Osteoblast (primary cell): ENCODE results near the gene CPLANE2. TPM values are rescaled to one million over a fixed set of nuclear protein-coding genes. Genes with fewer than 3 reads are reported as not detected.

Experiments
- DNase-seq: peaks from one replicate; pipeline ENCODE4 v3.0.0; 2011; ENCODE audit warnings: low spot score, mixed read lengths; ENCODE audit not compliant: insufficient read length; ENCODE audit errors: missing footprints
- H2AFZ ChIP-seq: 2 replicates; pipeline ENCODE4 v1.6.0; 2011; ENCODE audit warnings: mild to moderate bottlenecking, low read length
- H3K27ac ChIP-seq: 2 replicates; pipeline ENCODE4 v1.5.1; 2011; ENCODE audit warnings: mild to moderate bottlenecking, low read depth, low read length, moderate library complexity
- H3K27me3 ChIP-seq: 2 replicates; pipeline ENCODE4 v1.6.0; 2012; ENCODE audit warnings: mild to moderate bottlenecking, control low read depth, inconsistent platforms, low read length, moderate library complexity; ENCODE audit not compliant: insufficient read depth
- H3K36me3 ChIP-seq: 2 replicates; pipeline ENCODE4 v1.5.1; 2011; ENCODE audit warnings: mild to moderate bottlenecking, low read length, control low read depth, moderate library complexity; ENCODE audit not compliant: insufficient read depth
- H3K4me1 ChIP-seq: 2 replicates; pipeline ENCODE4 v1.5.1; 2011; ENCODE audit warnings: mild to moderate bottlenecking, low read length, control low read depth, moderate library complexity; ENCODE audit not compliant: insufficient read depth
- H3K4me2 ChIP-seq: 2 replicates; pipeline ENCODE4 v1.6.0; 2011; ENCODE audit warnings: mild to moderate bottlenecking, low read length; ENCODE audit not compliant: insufficient read depth
- H3K4me3 ChIP-seq: fragments of 200-600 bp; sonication (generic); 3 replicates; pipeline ENCODE4 v1.5.1; 2012; ENCODE audit warnings: mild to moderate bottlenecking, low read length, inconsistent platforms; ENCODE audit not compliant: insufficient read depth
- H3K79me2 ChIP-seq: 2 replicates; pipeline ENCODE4 v1.6.0; 2012; ENCODE audit warnings: mild to moderate bottlenecking, low read length, control low read depth, inconsistent platforms; ENCODE audit not compliant: insufficient read depth
- H3K9me3 ChIP-seq: 2 replicates; pipeline ENCODE4 v1.5.1; 2011; ENCODE audit warnings: low read depth, low read length, control low read depth
- H4K20me1 ChIP-seq: 2 replicates; pipeline ENCODE4 v1.6.0; 2012; ENCODE audit warnings: mild to moderate bottlenecking, low read length, control low read depth; ENCODE audit not compliant: insufficient read depth
- total RNA-seq: library from RNA; depleted of rRNA; stranded (reverse); fragments of >200 nt; gene quantifications from 2 replicates; pipeline ENCODE4 v1.2.3, GENCODE V29; 2012
- TF ChIP-seq, protein P1 (sequence below): IDR thresholded peaks from 2 replicates; pipeline ENCODE4 v1.5.1; 2011; ENCODE audit warnings: mild to moderate bottlenecking, low read depth, low read length, moderate library complexity; ENCODE audit errors: extremely low read depth

The CPLANE2 gene
- total RNA-seq, 1 donor = 14.1 TPM

DNA sequence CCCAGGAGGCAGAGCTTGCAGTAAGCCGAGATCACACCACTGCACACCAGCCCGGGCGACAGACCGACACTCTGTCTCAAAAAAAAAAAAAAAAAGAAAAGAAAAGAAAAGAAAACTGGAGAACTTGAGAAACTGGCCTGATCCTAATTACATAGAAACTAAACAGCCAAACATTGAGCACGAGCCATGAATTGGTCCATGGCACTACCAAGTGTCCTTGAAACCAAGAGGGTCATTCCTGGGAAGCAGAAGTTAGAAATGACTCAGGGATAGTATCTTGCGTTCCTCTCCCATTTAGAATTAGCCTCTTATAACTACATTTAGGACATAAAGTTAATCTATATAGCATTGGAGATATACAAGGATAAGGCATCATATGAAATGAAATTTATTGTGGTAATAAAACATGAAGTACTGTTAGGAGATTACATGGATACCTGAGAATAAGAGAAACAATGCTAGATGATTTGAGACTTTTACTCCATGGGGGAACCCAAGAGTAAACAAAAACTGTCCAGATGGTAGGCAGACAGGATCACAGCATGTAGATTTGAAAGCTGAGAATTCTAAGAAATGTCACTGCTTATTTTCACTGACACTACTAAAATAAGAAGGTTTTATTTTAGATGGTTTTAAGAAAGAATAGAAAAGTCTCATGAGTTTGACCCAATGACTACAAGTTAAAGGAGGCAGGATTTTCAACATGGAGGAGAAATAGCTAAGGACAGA is 39.5 kb upstream of the CPLANE2 start:
- Histone ChIP-seq H3K27ac (no peak overlapping the region), H2AFZ (no peak overlapping the region), H3K9me3 (no peaks in the 10 kb centered on the region), H4K20me1 (peaks cover 12% of the 10 kb centered on the region), H3K79me2 (peaks cover 6% of the 10 kb centered on the region), H3K4me2 (no peak overlapping the region), H3K36me3 (peaks cover 3% of the 10 kb centered on the region), H3K4me3 (no peak overlapping the region), H3K4me1 (peaks cover 3% of the 10 kb centered on the region), H3K27me3 (no peaks in the 10 kb centered on the region)
- TF ChIP-seq, protein P1, sequence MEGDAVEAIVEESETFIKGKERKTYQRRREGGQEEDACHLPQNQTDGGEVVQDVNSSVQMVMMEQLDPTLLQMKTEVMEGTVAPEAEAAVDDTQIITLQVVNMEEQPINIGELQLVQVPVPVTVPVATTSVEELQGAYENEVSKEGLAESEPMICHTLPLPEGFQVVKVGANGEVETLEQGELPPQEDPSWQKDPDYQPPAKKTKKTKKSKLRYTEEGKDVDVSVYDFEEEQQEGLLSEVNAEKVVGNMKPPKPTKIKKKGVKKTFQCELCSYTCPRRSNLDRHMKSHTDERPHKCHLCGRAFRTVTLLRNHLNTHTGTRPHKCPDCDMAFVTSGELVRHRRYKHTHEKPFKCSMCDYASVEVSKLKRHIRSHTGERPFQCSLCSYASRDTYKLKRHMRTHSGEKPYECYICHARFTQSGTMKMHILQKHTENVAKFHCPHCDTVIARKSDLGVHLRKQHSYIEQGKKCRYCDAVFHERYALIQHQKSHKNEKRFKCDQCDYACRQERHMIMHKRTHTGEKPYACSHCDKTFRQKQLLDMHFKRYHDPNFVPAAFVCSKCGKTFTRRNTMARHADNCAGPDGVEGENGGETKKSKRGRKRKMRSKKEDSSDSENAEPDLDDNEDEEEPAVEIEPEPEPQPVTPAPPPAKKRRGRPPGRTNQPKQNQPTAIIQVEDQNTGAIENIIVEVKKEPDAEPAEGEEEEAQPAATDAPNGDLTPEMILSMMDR = no peak
- DNase-seq = peak; percentile 1

DNA sequence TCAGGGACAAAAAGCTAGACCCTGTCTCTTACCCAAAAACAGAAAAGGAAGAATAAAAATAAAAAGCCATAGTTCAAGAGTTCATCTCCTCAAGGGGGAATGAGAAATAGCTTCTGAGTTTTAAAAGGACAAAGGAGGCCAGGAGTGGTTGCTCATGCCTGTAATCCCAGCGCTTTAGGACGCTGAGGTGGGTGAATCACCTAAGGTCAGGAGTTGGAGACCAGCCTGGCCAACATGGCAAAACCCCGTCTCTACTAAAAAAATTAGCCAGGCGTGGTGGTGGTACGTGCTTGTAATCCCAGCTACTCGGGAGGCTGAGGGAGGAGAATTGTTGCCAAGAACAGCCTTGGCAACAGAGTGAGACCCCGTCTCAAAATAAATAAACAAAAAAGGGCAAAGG is 38.6 kb upstream of the CPLANE2 start:
- H2AFZ ChIP-seq = no peak overlapping the region
- TF ChIP-seq, protein P1 = no peak
- H3K27ac ChIP-seq = no peak overlapping the region
- peaks cover 12% of the 10 kb centered on the region for H4K20me1 ChIP-seq
- no peaks in the 10 kb centered on the region for H3K27me3 ChIP-seq
- H3K4me1 ChIP-seq = peaks cover 3% of the 10 kb centered on the region
- no peak overlapping the region for H3K4me3 ChIP-seq
- no peaks in the 10 kb centered on the region for H3K9me3 ChIP-seq
- peak; percentile 3 for DNase-seq
- peaks cover 1% of the 10 kb centered on the region for H3K36me3 ChIP-seq
- H3K79me2 ChIP-seq = peaks cover 10% of the 10 kb centered on the region
- H3K4me2 ChIP-seq = no peak overlapping the region

DNA sequence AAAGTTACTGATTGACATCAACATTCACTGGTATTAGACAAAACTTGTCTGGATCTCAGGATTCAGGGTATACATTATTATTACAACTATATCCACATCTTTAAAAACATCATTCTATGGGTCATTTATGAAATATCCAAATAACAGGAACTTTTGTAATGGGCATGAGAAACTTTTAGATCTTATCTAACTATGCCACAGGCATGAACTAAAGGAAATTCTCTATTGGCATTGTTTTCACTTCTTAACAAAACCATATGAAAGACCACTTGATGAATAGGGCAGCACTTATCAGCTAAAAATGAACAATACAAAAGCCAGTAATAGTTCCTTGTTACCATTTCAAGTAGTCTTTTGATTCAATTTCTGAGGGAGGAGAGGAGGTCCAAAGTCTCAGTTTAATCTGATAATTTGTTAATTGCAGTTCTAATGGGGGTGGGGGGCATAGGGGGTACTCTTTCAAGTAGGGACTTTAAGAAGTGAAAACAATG is 30.8 kb upstream of the CPLANE2 start:
- Histone ChIP-seq H3K27me3 (no peaks in the 10 kb centered on the region), H3K4me2 (no peak overlapping the region), H3K79me2 (peaks cover 16% of the 10 kb centered on the region), H3K36me3 (no peaks in the 10 kb centered on the region), H3K4me1 (peaks cover 14% of the 10 kb centered on the region), H2AFZ (no peak overlapping the region), H4K20me1 (peaks cover 14% of the 10 kb centered on the region), H3K9me3 (no peaks in the 10 kb centered on the region), H3K27ac (peak overlapping the region; percentile 8), H3K4me3 (no peak overlapping the region)
- TF ChIP-seq, protein P1 = no peak
- no peak for DNase-seq

DNA sequence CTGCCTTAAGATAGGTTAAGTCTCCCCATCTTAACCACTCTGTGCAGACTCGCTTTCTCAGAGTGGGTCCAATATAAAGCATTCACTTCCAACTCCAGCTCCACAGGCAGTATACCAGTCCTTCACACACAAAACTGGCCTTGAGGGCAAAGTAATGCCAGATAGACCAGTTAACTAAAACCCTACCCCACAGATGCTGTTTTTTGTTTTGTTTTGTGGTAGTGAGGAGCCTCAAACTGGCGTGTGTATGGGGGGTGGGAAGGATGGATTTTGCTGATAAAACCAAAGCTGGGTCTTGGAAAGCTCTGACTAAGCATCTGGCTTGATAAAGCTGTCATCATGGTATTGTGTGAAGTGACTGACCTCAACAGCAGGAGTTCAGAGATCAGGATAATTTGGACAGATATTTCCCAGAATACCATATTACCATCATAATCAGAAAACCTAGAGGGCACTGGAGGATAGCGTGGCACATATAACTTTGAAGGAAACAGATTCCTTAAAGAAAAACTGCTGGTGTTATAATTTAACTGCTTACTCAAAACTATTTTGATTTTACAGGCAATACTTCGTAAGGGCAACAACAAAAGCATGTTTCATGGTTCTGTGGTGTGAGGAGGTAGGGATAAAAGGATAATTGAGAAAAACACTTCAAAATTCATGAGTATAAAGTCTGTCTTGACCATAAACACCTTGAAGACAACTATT is 29.6 kb upstream of the CPLANE2 start:
- Histone ChIP-seq H3K4me2 (no peak overlapping the region), H3K27me3 (no peaks in the 10 kb centered on the region), H3K4me3 (no peak overlapping the region), H3K9me3 (no peaks in the 10 kb centered on the region), H3K27ac (no peak overlapping the region), H3K79me2 (peaks cover 14% of the 10 kb centered on the region), H2AFZ (no peak overlapping the region), H3K36me3 (no peaks in the 10 kb centered on the region), H3K4me1 (peaks cover 14% of the 10 kb centered on the region), H4K20me1 (peaks cover 11% of the 10 kb centered on the region)
- TF ChIP-seq, protein P1 = no peak
- DNase-seq = no peak
